Uterus (tissue), 2 donors: ENCODE results near the gene ZBTB46.

Experiments used
- POLR2A ChIP-seq, 2 donors: fragments of 450-650 bp; IDR thresholded peaks; one replicate each; pipeline ENCODE4 v1.6.1; 2016; ENCODE audit warnings: antibody characterized with exemption in 2 of 2, mild to moderate bottlenecking in 1 of 2, moderate library complexity in 1 of 2
- TF ChIP-seq, protein P1 (sequence below), 4 experiments: fragments of 200-600 bp in 2 of 4; fragments of 450-650 bp in 2 of 4; sonication (generic) in 2 of 4; IDR thresholded peaks; one replicate each; pipeline ENCODE4 v1.5.1; 2016 to 2019; ENCODE audit warnings: antibody characterized with exemption in 4 of 4, mild to moderate bottlenecking in 2 of 4, moderate library complexity in 1 of 4

DNA sequence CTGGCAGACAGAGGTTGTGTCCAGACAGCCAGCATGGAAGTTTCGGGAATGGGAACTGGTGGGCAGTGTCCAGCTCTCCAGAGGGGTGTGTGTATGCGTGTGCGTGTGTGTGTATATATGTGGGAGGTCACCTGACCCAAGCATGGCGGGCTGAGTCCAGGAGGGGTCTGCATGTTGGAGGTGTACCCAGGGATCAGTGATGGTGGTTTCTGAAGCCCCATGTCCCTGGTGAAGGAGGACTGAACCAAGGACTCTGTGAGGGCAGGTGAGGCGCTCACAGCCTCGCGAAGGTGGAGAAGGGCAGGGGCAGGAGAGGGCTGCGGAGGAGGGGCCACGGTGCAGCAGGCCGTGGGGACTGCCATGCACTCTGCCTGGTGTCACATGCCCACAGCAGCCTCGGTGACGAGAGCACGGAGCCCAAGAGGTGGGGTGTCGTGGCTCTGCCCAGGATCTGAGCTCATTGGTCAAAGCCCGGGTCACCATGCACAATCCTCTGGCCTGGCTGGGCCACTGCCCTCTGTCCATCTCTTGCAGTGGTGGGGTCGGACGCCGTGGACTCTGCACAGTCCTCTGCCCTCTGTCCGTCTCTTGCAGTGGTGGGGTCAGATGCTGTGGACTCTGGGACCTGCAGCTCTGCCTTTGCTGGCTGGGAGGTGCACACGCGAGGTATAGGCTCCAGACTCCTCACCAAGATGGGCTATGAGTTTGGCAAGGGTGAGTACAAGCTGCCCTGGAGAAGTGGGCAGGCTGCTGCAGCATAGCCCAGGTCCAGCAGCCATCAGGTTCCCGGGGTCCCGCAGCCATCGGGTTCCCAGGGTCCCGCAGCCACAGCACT lies 96.7 kb downstream of the ZBTB46 start:
- TF ChIP-seq, protein P1, sequence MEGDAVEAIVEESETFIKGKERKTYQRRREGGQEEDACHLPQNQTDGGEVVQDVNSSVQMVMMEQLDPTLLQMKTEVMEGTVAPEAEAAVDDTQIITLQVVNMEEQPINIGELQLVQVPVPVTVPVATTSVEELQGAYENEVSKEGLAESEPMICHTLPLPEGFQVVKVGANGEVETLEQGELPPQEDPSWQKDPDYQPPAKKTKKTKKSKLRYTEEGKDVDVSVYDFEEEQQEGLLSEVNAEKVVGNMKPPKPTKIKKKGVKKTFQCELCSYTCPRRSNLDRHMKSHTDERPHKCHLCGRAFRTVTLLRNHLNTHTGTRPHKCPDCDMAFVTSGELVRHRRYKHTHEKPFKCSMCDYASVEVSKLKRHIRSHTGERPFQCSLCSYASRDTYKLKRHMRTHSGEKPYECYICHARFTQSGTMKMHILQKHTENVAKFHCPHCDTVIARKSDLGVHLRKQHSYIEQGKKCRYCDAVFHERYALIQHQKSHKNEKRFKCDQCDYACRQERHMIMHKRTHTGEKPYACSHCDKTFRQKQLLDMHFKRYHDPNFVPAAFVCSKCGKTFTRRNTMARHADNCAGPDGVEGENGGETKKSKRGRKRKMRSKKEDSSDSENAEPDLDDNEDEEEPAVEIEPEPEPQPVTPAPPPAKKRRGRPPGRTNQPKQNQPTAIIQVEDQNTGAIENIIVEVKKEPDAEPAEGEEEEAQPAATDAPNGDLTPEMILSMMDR (IDR thresholded peaks at IDR 0.05), result no peak
- no peak for TF ChIP-seq POLR2A (IDR thresholded peaks at IDR 0.05)
